HCT116 (cell line): ENCODE results near the gene LYPD3. TPM values are rescaled to one million over a fixed set of nuclear protein-coding genes. Genes with fewer than 3 reads are reported as not detected.

ENCODE experiments used
- ATAC-seq: fragments of 200-7000 bp; cut with Tn5 transposase; 2 replicates; pipeline ENCODE4 v1.9.1; 2020; ENCODE audit warnings: mild to moderate bottlenecking, moderate library complexity
- BruUV-seq: library from RNA; stranded (reverse); fragments of 400-500 nt; replicated peaks from 2 replicates; lab custom pipeline; 2021; lab: Mats Ljungman, UMichigan
- CTCF ChIA-PET: fragments of 300-600 bp; sonication (Branson Sonifier 250); formaldehyde crosslinking; loops from one replicate; lab custom pipeline; 2021; ENCODE audit warnings: antibody characterized with exemption; lab: Charles Lee
- POLR2A ChIA-PET: fragments of 300-600, 350-600 bp; sonication (Branson Sonifier 250); formaldehyde crosslinking; loops from one replicate; lab custom pipeline; 2021; ENCODE audit warnings: antibody characterized with exemption; lab: Charles Lee
- RAD21 ChIA-PET, 2 experiments: fragments of 300-600 bp; sonication (Branson Sonifier 250); formaldehyde crosslinking; loops; one replicate each; lab custom pipeline; 2023; ENCODE audit warnings: low total read pairs in 2 of 2; ENCODE audit not compliant: uncharacterized antibody in 2 of 2, unreplicated experiment in 2 of 2, low non-redundant PET in 1 of 2; lab: Charles Lee
- DNase-seq: peaks from one replicate; pipeline ENCODE4 v3.0.0-alpha.2; 2010; ENCODE audit warnings: low read depth, low spot score
- H2AFZ ChIP-seq: fragments of 200-600 bp; shearing (Covaris generic), sonication (generic); 2 replicates; pipeline ENCODE4 v1.6.1; 2017; ENCODE audit warnings: low read depth, mixed run types, mixed read lengths, antibody characterized with exemption, low read length; ENCODE audit not compliant: poor library complexity, severe bottlenecking
- H3K27ac ChIP-seq: 2 replicates; pipeline ENCODE4 v1.5.1; 2012; ENCODE audit warnings: low read depth, low read length
- H3K27me3 ChIP-seq: fragments of 200-600 bp; sonication (generic); 2 replicates; pipeline ENCODE4 v1.6.1; 2016; ENCODE audit warnings: mixed run types, low read length, mixed read lengths; ENCODE audit not compliant: insufficient read depth
- H3K36me3 ChIP-seq, 2 experiments: fragments of 200-500 bp in 1 of 2; fragments of 200-600 bp in 1 of 2; sonication (Bioruptor generic) in 1 of 2; sonication (generic) in 1 of 2; 2 replicates each; pipeline versions ENCODE4 v1.5.1 to v1.6.1; 2014 to 2016; ENCODE audit warnings: low read length in 2 of 2, inconsistent platforms in 1 of 2, mixed read lengths in 1 of 2, mixed run types in 1 of 2; ENCODE audit not compliant: insufficient read depth in 2 of 2, control insufficient read depth in 1 of 2
- H3K4me1 ChIP-seq, 2 experiments: fragments of 200-600 bp in 1 of 2; sonication (generic) in 1 of 2; 2 replicates each; pipeline versions ENCODE4 v1.5.1 to v1.6.1; 2012 to 2017; ENCODE audit warnings: low read length in 2 of 2, inconsistent platforms in 1 of 2, mild to moderate bottlenecking in 1 of 2, mixed read lengths in 1 of 2, mixed run types in 1 of 2, moderate library complexity in 1 of 2; ENCODE audit not compliant: insufficient read depth in 2 of 2, control insufficient read depth in 1 of 2
- H3K4me2 ChIP-seq: fragments of 200-600 bp; sonication (generic); 2 replicates; pipeline ENCODE4 v1.6.1; 2017; ENCODE audit warnings: mixed run types, low read length, mixed read lengths
- H3K4me3 ChIP-seq, 2 experiments: fragments of 200-600 bp in 1 of 2; sonication (generic) in 1 of 2; replicated peaks in 1 of 2; 2 replicates each; pipeline ENCODE4 v1.5.1; 2011 to 2016; ENCODE audit warnings: low read length in 2 of 2, control low read depth in 1 of 2, low read depth in 1 of 2, mild to moderate bottlenecking in 1 of 2, mixed read lengths in 1 of 2, mixed run types in 1 of 2
- H3K79me2 ChIP-seq: fragments of 200-600 bp; sonication (generic); 2 replicates; pipeline ENCODE4 v1.6.1; 2017; ENCODE audit warnings: mild to moderate bottlenecking, mixed run types, low read length, moderate library complexity, mixed read lengths; ENCODE audit not compliant: insufficient read depth
- H3K9ac ChIP-seq: fragments of 200-600 bp; sonication (generic); 2 replicates; pipeline ENCODE4 v1.6.1; 2016; ENCODE audit warnings: low read length, mixed read lengths
- H3K9me2 ChIP-seq: fragments of 200-600 bp; sonication (generic), shearing (Covaris generic); 2 replicates; pipeline ENCODE4 v1.6.1; 2017; ENCODE audit warnings: mixed run types, mild to moderate bottlenecking, moderate library complexity; ENCODE audit not compliant: insufficient read depth
- H3K9me3 ChIP-seq, 2 experiments: fragments of 200-500 bp in 1 of 2; fragments of 200-600 bp in 1 of 2; sonication (Bioruptor generic) in 1 of 2; sonication (generic) in 1 of 2; 2 replicates each; pipeline ENCODE4 v1.6.1; 2014 to 2017; ENCODE audit warnings: low read length in 2 of 2, mixed read lengths in 2 of 2, inconsistent platforms in 1 of 2, low read depth in 1 of 2, mild to moderate bottlenecking in 1 of 2, mixed run types in 1 of 2, moderate library complexity in 1 of 2; ENCODE audit not compliant: control insufficient read depth in 1 of 2, insufficient read depth in 1 of 2
- H4K20me1 ChIP-seq: fragments of 200-600 bp; sonication (generic), shearing (Covaris generic); 2 replicates; pipeline ENCODE4 v1.6.1; 2017; ENCODE audit warnings: mixed run types, mild to moderate bottlenecking, moderate library complexity; ENCODE audit not compliant: insufficient read depth
- CBX3 ChIP-seq: IDR thresholded peaks from 2 replicates; pipeline ENCODE4 v1.6.1; 2012; ENCODE audit warnings: low read depth
- ELF1 ChIP-seq: IDR thresholded peaks from 2 replicates; pipeline ENCODE4 v1.6.1; 2012; ENCODE audit warnings: low read depth, borderline replicate concordance
- FOSL1 ChIP-seq: IDR thresholded peaks from 2 replicates; pipeline ENCODE4 v1.6.1; 2012; ENCODE audit warnings: low read depth
- JUND ChIP-seq: IDR thresholded peaks from 2 replicates; pipeline ENCODE4 v1.6.1; 2012
- MAX ChIP-seq: IDR thresholded peaks from 2 replicates; pipeline ENCODE4 v1.6.1; 2012
- SIN3A ChIP-seq: IDR thresholded peaks from 2 replicates; pipeline ENCODE4 v1.6.1; 2012; ENCODE audit warnings: low read depth
- ZBTB33 ChIP-seq: IDR thresholded peaks from 2 replicates; pipeline ENCODE4 v1.6.1; 2011; ENCODE audit warnings: mild to moderate bottlenecking, low read length, moderate library complexity; ENCODE audit not compliant: insufficient replicate concordance; ENCODE audit errors: extremely low read depth
- ZNF274 ChIP-seq: fragments of 200-500 bp; sonication (Bioruptor generic); IDR thresholded peaks from 2 replicates; pipeline ENCODE4 v1.6.1; 2014; ENCODE audit warnings: mild to moderate bottlenecking, low read depth, low read length, inconsistent platforms
- intact Hi-C: fragments of 100-400 bp; cut with micrococcal nuclease; formaldehyde crosslinking; loops from 2 replicates; pipeline ENCODE4 v1.10.0; 2022
- total RNA-seq: library from RNA; stranded (reverse); gene quantifications from one replicate; pipeline ENCODE4 v1.2.1, GENCODE V29; 2021; ENCODE audit not compliant: unreplicated experiment

Gene LYPD3
- total RNA-seq, 1 experiment from 2014 or later, result 3.6 TPM

GRCh38 chr19:43447655-43448054, 17.8 kb downstream of the LYPD3 start:
- H3K27ac ChIP-seq, result no peak overlapping the region
- POLR2A ChIA-PET, result interaction anchor here (0.8 to 1.0 kb wide), 2 partner anchors 16 to 72 kb away, joined by 3 to 9 read pairs; no protein-coding TSS in a partner anchor
- RAD21 ChIA-PET, result interaction anchor here (0.7 to 2.6 kb wide), 7 partner anchors 56 to 77 kb away, joined by 3 to 32 read pairs (median 4); partner anchors contain the start of gene PHLDB3 (in 1 of the 2)
- H3K9ac ChIP-seq, result no peak overlapping the region
- H2AFZ ChIP-seq, result peak overlapping the region; percentile 85
- peaks cover 0 to 5% of the 10 kb centered on the region in 2 experiments; a peak in 1 of 4 replicates for H3K9me3 ChIP-seq
- ATAC-seq (0 out of 2 replicates have a peak, but pooled peaks have one; percentile 14), DNase-seq (no peak)
- CTCF ChIA-PET, result interaction anchor here (0.6 to 5.2 kb wide), 25 partner anchors 7 to 362 kb away, joined by 3 to 225 read pairs (median 7); partner anchors contain the start of genes IRGQ, LYPD3, PHLDB3 and ZNF575
- no peaks in the 10 kb centered on the region for H3K27me3 ChIP-seq
- no peaks in the 10 kb centered on the region for H3K9me2 ChIP-seq
- no peak overlapping the region for H3K4me2 ChIP-seq
- H3K4me3 ChIP-seq, result no peak overlapping the region
- no TSS peak for BruUV-seq
- intact Hi-C loops, result loop anchor here (1.0 kb wide), 1 partner anchor 72 kb away; no protein-coding TSS in a partner anchor
- H4K20me1 ChIP-seq, result no peaks in the 10 kb centered on the region
- no peaks in the 10 kb centered on the region for H3K79me2 ChIP-seq
- peaks cover 0 to 3% of the 10 kb centered on the region in 2 experiments; a peak in 1 of 4 replicates for H3K4me1 ChIP-seq
- no peak for TF ChIP-seq ELF1
- no peak for TF ChIP-seq JUND
- no peak for TF ChIP-seq MAX
- no peak for TF ChIP-seq ZNF274
- no peak for TF ChIP-seq CBX3
- no peak for TF ChIP-seq FOSL1
- TF ChIP-seq ZBTB33, result no peak
- no peak for TF ChIP-seq SIN3A
- no peaks in the 10 kb centered on the region for H3K36me3 ChIP-seq
